NB4 (cell line): Measurements from ENCODE around the gene CHTF18.
"Not testable (repeated sequence)": the region's sequence is repeated elsewhere in the genome, so short reads cannot be mapped to it uniquely, and the experiment has no call there.

ENCODE experiments used
- DNase-seq: peaks from one replicate; pipeline ENCODE4 v3.0.0; 2010; ENCODE audit warnings: low read depth
- H3K4me3 ChIP-seq: one replicate; pipeline ENCODE4 v1.5.1; 2011; ENCODE audit warnings: mild to moderate bottlenecking, low read depth, low read length, moderate library complexity
- CTCF ChIP-seq: IDR thresholded peaks from one replicate; pipeline ENCODE4 v1.5.1; 2012; ENCODE audit warnings: low read depth, low read length
- MYC ChIP-seq: IDR thresholded peaks from 2 replicates; pipeline ENCODE4 v1.6.1; 2011; ENCODE audit warnings: low read depth, low read length
- POLR2A ChIP-seq: IDR thresholded peaks from 2 replicates; pipeline ENCODE4 v1.6.1; 2011; ENCODE audit warnings: mild to moderate bottlenecking; ENCODE audit not compliant: insufficient read length; ENCODE audit errors: extremely low read depth
- TF ChIP-seq, protein P1 (sequence below): IDR thresholded peaks from 2 replicates; pipeline ENCODE4 v1.6.1; 2011; ENCODE audit warnings: low read depth, low read length

Gene CHTF18

GRCh38 chr16:832652-833336, 44.4 kb downstream of the CHTF18 start:
- DNase-seq = no peak
- no peak overlapping the region for H3K4me3 ChIP-seq
- TF ChIP-seq MYC = no peak
- TF ChIP-seq, protein P1, sequence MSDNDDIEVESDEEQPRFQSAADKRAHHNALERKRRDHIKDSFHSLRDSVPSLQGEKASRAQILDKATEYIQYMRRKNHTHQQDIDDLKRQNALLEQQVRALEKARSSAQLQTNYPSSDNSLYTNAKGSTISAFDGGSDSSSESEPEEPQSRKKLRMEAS = no peak
- TF ChIP-seq CTCF = no peak
- no peak for TF ChIP-seq POLR2A

- H3K4me3 ChIP-seq = no peak overlapping the region
- no peak for TF ChIP-seq MYC
- no peak for TF ChIP-seq POLR2A
- no peak for TF ChIP-seq CTCF
- TF ChIP-seq, protein P1 = no peak
- DNase-seq = no peak
Observed at GRCh38 chr16:833411-833810, 45.0 kb downstream of the CHTF18 start.

GRCh38 chr16:835373-835772, 47.0 kb downstream of the CHTF18 start:
- no peak for DNase-seq
- H3K4me3 ChIP-seq = no peak overlapping the region
- TF ChIP-seq, protein P1 = no peak
- TF ChIP-seq MYC = no peak

GRCh38 chr16:836221-836620, 47.8 kb downstream of the CHTF18 start:
- DNase-seq = no peak
- H3K4me3 ChIP-seq = no peak overlapping the region
- no peak for TF ChIP-seq POLR2A
- no peak for TF ChIP-seq MYC
- TF ChIP-seq, protein P1 = no peak
- TF ChIP-seq CTCF = no peak

- DNase-seq, H3K4me3 ChIP-seq: not testable (repeated sequence)
Observed at GRCh38 chr16:836822-837221, 48.4 kb downstream of the CHTF18 start.

DNA sequence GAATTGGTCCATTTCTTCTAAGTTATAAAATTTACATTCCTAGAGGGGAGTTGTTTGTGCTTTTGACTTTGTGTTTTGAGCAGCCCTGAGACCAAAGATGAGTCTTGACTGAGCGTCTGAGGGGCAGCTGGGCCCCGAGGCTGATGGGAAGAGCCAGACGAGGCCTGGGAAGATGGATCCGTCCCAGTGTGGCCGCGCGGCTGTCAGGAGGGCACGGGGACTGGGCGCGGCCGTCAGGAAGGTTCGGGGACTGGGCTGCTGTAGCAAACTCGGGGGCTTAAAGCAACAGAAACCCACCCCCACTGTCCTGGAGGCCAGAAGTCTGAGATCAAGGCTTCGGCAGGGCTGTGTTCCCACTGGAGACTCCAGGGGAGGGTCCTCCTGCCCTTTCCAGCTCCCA, 50.3 kb downstream of the CHTF18 start:
- no peak for DNase-seq
- TF ChIP-seq MYC = no peak
- H3K4me3 ChIP-seq = no peak overlapping the region

DNA sequence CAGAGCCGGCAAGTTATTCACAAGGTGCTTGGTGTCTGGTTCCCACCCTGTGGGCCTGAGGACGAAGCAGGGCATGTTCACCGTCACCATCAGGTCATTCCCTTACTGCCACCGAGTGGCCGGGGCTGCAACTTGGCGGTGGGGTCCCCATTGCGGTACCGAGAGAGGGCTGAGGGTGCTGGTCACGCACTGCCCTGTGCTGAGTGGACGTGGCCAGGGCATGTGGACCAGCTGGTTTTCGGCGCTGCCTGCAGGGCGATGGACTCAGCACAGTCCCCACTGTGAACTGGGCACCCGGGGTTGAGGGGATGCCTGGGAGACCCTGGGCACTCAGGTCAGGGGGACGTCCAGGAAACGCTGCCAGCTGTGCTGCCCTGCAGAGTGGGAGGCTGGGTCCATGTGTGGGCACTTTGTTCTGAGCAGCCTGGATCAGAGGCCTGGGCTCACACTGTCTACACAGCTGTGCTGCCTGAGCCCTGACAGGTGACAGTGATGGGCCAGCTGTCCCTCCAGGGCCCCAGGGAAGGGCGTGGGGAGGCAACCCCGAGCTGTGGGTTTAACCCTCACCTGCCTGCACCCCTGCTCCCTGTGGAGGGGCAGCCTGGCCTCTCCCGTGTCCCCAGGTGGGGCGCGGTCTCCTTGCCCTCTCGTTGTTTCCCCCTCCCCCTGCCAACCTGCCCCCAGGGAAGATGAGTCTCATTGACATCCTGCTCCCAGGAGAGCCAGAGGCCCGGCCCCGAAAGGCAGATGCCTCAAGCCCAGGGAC, 51.4 kb downstream of the CHTF18 start:
- DNase-seq = no peak
- no peak overlapping the region for H3K4me3 ChIP-seq
- TF ChIP-seq POLR2A (no peak), MYC (no peak), CTCF (no peak)
- TF ChIP-seq, protein P1 = no peak
